RKO (cell line): ENCODE results near the gene MYT1.

Experiments
- DNase-seq: peaks from one replicate; pipeline ENCODE4 v3.0.0-alpha.2; 2016; ENCODE audit warnings: low spot score

The MYT1 gene

GRCh38 chr20:64245746-64246595 is 81.7 kb downstream of the MYT1 start:
- no peak for DNase-seq

- DNase-seq, result no peak
These were observed 82.5 kb downstream of the MYT1 start for GRCh38 chr20:64246616-64247306.

GRCh38 chr20:64247307-64247618 is 83.0 kb downstream of the MYT1 start:
- no peak for DNase-seq

GRCh38 chr20:64247970-64248841 is 84.0 kb downstream of the MYT1 start:
- DNase-seq, result no peak

GRCh38 chr20:64250027-64250426 is 85.8 kb downstream of the MYT1 start:
- DNase-seq, result no peak

GRCh38 chr20:64253000-64253383 is 88.7 kb downstream of the MYT1 start:
- no peak for DNase-seq

- DNase-seq, result no peak
These were observed 89.2 kb downstream of the MYT1 start for GRCh38 chr20:64253443-64253842.

GRCh38 chr20:64254156-64254555 is 89.9 kb downstream of the MYT1 start:
- DNase-seq, result no peak

- peak; percentile 27 for DNase-seq
These were observed 90.5 kb downstream of the MYT1 start for GRCh38 chr20:64254571-64255360.

- peak; percentile 89 for DNase-seq
These were observed 91.4 kb downstream of the MYT1 start, which contains the start of gene PCMTD2 for GRCh38 chr20:64255361-64256281. Gene PCMTD2 (plus strand): TSS chr20:64255748. CDS start chr20:64259966, 4,218 bp downstream.

- peak; percentile 55 for DNase-seq
These were observed 92.2 kb downstream of the MYT1 start for GRCh38 chr20:64256282-64256935.

- no peak for DNase-seq
These were observed 93.0 kb downstream of the MYT1 start for GRCh38 chr20:64257107-64257757.

- DNase-seq, result no peak
These were observed 94.0 kb downstream of the MYT1 start for GRCh38 chr20:64258071-64258823.

- DNase-seq, result no peak
These were observed 96.0 kb downstream of the MYT1 start for GRCh38 chr20:64260239-64260638.

GRCh38 chr20:64261138-64261537 is 96.9 kb downstream of the MYT1 start:
- DNase-seq, result no peak

- no peak for DNase-seq
These were observed 99.8 kb downstream of the MYT1 start for GRCh38 chr20:64264091-64264490.

GRCh38 chr20:64265201-64265600 is 100.9 kb downstream of the MYT1 start:
- no peak for DNase-seq

- DNase-seq, result no peak
These were observed 102.7 kb downstream of the MYT1 start for GRCh38 chr20:64266988-64267387.

- DNase-seq, result no peak
These were observed 103.9 kb downstream of the MYT1 start for GRCh38 chr20:64268174-64268573.
